ENCODE data around the gene CFTR.

DNA sequence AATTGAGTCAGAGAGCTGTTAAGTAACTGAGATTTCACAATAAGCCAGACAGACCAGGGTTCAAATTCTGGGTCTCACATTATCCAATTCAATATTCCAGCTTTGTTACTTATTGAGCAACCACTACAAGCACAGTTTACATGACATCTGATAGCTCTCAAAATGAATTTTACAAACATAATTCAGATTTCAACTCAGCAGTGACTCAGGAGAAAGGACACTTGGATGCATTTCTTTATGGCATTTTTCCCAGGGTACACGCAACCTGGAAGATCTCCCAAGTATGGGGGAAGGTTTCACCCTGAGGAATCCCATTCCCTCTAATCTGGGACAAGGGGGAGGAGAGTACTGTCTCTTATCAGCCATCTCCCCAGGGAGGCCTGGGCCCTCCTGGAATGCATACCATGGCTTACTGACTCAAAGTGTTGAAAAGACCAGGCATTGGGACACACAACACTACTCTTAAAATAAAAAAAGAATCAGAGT is 102.4 kb downstream of the CFTR start:
- TF ChIP-seq, protein P1, sequence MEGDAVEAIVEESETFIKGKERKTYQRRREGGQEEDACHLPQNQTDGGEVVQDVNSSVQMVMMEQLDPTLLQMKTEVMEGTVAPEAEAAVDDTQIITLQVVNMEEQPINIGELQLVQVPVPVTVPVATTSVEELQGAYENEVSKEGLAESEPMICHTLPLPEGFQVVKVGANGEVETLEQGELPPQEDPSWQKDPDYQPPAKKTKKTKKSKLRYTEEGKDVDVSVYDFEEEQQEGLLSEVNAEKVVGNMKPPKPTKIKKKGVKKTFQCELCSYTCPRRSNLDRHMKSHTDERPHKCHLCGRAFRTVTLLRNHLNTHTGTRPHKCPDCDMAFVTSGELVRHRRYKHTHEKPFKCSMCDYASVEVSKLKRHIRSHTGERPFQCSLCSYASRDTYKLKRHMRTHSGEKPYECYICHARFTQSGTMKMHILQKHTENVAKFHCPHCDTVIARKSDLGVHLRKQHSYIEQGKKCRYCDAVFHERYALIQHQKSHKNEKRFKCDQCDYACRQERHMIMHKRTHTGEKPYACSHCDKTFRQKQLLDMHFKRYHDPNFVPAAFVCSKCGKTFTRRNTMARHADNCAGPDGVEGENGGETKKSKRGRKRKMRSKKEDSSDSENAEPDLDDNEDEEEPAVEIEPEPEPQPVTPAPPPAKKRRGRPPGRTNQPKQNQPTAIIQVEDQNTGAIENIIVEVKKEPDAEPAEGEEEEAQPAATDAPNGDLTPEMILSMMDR (IDR thresholded peaks at IDR 0.05; ENCODE audit: low read depth, low read length), result no peak
- no peak for TF ChIP-seq EZH2phosphoT487 (IDR thresholded peaks at IDR 0.05; ENCODE audit: low read depth)

All from OCI-LY3 (cell line).